Measurements from ENCODE around the gene SMCR8.
"Not testable (repeated sequence)": the region's sequence is repeated elsewhere in the genome, so short reads cannot be mapped to it uniquely, and the experiment has no call there.

Gene SMCR8

GRCh38 chr17:18314731-18315561 lies at the start of gene SMCR8, which contains the start of gene TOP3A:
TSS of gene SMCR8 (plus strand) at chr17:18315293. CDS start at chr17:18315790, 497 bp downstream.
TSS of gene TOP3A (minus strand) at chr17:18314994. CDS start at chr17:18314778, 216 bp downstream.
- DNase-seq, result peak; percentile 98

DNA sequence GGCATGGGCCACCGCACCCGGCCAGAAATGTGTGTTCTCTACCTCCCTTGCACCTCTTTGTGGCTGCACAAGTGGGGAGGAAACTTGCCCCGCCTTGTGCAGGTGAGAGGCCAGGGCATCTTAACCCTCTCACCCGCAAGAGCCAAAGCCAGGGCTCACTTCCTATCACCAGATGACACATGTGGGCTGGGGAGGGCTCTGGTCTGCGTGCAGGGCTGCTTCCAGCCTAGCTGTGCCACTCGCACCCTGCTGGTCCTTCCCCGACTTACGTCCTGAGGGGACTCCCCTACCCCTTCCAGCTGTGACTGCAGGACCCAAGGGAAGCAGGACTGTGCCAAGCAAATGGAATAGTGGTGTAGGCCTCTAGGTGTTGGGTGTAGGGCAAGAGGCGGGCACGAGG lies 47.7 kb upstream of the SMCR8 start:
- DNase-seq, result no peak

GRCh38 chr17:18267927-18268711 lies 47.0 kb upstream of the SMCR8 start:
- no peak for DNase-seq

- no peak for DNase-seq
These were observed 44.8 kb upstream of the SMCR8 start for GRCh38 chr17:18270046-18270931.

- DNase-seq, result no peak
These were observed 38.0 kb upstream of the SMCR8 start for GRCh38 chr17:18277076-18277475.

- DNase-seq, result no peak
These were observed 36.2 kb upstream of the SMCR8 start for GRCh38 chr17:18278867-18279266.

- no peak for DNase-seq
These were observed 34.8 kb upstream of the SMCR8 start for GRCh38 chr17:18280249-18280648.

DNA sequence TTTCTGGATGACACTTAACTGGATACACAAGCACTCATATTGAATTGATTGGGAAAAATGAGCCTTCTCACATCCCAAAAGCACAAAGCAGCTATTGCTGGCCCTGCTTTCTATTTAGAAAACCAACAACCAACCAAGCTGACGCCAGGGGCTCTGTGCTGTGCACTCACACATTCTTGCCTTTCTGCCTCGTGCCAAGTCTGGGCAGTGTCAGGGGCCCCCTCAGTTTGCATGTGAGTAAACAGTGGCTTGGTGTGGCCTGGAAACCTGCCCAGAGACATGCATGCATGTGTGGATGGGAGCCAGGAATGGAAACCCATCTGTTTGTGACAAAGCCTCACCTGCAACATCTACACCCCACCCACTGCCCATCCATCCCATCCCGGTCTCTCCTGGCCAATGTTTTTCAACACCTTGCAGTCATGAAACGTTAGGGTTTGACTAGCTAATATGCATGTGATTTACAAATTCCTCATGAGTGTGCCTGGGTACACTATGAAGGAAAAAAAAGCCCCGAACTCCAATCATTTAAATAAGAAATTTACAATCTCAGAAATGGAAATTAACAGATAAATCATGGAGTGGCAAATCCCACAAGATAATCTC lies 34.2 kb upstream of the SMCR8 start:
- no peak for DNase-seq

- DNase-seq, result no peak
These were observed 33.3 kb upstream of the SMCR8 start for GRCh38 chr17:18281788-18282187.

DNA sequence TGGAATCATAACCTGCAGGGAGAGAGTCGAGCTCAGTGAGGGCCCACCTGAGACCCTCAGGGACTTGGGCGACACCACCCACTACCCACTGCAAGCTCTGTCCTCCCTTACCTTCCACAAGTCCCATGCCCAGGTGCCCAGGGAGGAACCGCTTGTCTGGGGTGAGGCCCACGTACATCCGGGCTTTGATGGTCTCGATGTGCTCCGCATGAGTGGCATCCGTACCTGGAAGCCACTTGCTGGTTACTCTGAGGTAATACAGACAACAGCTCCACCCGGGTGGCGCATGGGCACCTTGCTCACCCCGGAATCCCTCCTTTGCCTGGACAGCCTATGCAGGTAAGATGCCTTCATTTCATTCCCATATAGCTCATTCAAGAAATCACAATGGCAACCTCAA lies 29.8 kb upstream of the SMCR8 start:
- DNase-seq, result no peak

DNA sequence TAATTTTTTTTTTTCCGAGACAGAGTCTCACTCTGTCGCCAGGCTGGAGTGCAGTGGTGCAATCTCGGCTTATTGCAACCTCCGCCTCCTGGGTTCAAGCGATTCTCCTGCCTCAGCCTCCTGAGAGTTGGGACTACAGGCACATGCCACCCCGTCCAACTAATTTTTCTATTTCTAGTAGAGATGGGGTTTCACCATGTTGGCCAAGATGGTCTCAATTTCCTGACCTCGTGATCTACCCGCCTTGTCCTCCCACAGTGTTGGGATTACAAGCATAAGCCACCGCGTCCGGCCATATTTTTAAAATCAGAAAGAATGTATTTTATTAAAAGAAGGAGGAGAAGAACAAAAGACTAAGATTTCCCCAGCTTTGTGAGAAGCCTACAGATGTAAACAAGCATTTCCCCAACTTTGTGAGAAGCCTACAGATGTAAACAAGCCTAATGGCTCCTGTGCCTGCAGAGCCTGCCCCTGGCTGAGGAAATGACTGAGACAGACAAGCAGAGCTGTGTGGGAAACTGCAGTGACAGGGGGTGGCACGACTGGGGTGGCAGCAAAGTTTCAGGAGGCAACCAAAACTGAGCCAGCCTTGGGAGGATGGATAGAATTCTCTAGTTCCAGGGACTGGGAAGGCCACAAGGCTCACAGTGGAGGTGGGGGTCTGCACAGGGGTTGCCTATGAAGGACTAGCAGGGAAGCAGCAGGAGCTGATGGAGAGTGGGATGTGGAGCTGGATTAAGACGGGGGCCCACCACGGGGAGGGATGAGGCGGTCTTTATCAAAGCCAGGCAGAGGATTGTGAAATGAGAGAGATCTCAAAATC lies 23.2 kb upstream of the SMCR8 start:
- no peak for DNase-seq

GRCh38 chr17:18298061-18298460 lies 17.0 kb upstream of the SMCR8 start:
- not testable (repeated sequence) for DNase-seq

GRCh38 chr17:18300725-18301480 lies 14.2 kb upstream of the SMCR8 start:
- no peak for DNase-seq

- not testable (repeated sequence) for DNase-seq
These were observed 11.9 kb upstream of the SMCR8 start for GRCh38 chr17:18303206-18303605.

- no peak for DNase-seq
These were observed 5.9 kb upstream of the SMCR8 start for GRCh38 chr17:18309202-18309601.

GRCh38 chr17:18314059-18314730 lies 898 bp upstream of the SMCR8 start:
- DNase-seq, result no peak

- DNase-seq, result no peak
These were observed 449 bp downstream of the SMCR8 start for GRCh38 chr17:18315562-18315922.

DNA sequence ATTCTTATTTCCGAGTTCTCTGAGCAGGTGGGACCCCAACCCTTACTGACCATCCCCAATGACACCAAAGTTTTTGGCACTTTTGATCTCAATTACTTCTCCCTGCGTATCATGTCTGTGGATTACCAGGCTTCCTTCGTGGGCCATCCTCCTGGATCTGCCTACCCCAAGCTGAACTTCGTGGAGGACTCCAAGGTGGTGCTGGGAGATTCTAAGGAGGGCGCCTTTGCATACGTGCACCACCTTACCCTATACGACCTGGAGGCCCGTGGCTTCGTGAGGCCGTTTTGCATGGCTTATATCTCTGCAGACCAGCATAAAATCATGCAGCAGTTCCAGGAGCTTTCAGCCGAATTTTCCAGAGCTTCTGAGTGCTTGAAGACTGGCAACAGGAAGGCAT lies 868 bp downstream of the SMCR8 start:
- DNase-seq, result no peak

GRCh38 chr17:18318117-18318516 lies 3.0 kb downstream of the SMCR8 start:
- DNase-seq, result no peak

GRCh38 chr17:18318771-18319450 lies 3.8 kb downstream of the SMCR8 start:
- DNase-seq, result no peak
